G401 (cell line): ENCODE measurements around the gene ZFHX3. TPM values are rescaled to one million over a fixed set of nuclear protein-coding genes. Genes with fewer than 3 reads are reported as not detected.
"Not testable (repeated sequence)": the region's sequence is repeated elsewhere in the genome, so short reads cannot be mapped to it uniquely, and the experiment has no call there.

ENCODE experiments used
- DNase-seq: peaks from one replicate; pipeline ENCODE4 v3.0.0-alpha.2; 2015; ENCODE audit warnings: low spot score
- in situ Hi-C: cut with HindIII; loops from 2 replicates; pipeline ENCODE4 v1.10.0; 2016; ENCODE audit warnings: low sequenced_read_pairs, mixed read lengths
- total RNA-seq: library from RNA; depleted of rRNA; stranded (reverse); fragments of >200 nt; shearing (Covaris generic); gene quantifications from 2 replicates; pipeline ENCODE4 v1.2.3, GENCODE V29; 2014

Gene ZFHX3
- total RNA-seq, 1 experiment from 2014 or later = 3.5 TPM

GRCh38 chr16:73011926-73012325 is 36.0 kb downstream of the ZFHX3 start:
- DNase-seq = no peak

GRCh38 chr16:73010150-73010676 is 37.7 kb downstream of the ZFHX3 start:
- no peak for DNase-seq
- in situ Hi-C loops = no loop called here

More at GRCh38 chr16:73011926-73012325, 36.0 kb downstream of the ZFHX3 start:
- in situ Hi-C loops = no loop called here

- in situ Hi-C loops, DNase-seq: not testable (repeated sequence)
These were observed 38.2 kb downstream of the ZFHX3 start for GRCh38 chr16:73009710-73010109.

- in situ Hi-C loops = no loop called here
- no peak for DNase-seq
These were observed 41.9 kb downstream of the ZFHX3 start for GRCh38 chr16:73006026-73006425.

- in situ Hi-C loops = no loop called here
- DNase-seq = no peak
These were observed 45.1 kb downstream of the ZFHX3 start for GRCh38 chr16:73002866-73003265.

GRCh38 chr16:73000907-73001521 is 46.9 kb downstream of the ZFHX3 start:
- in situ Hi-C loops = no loop called here
- DNase-seq = no peak

- DNase-seq = peak; percentile 27
- in situ Hi-C loops = no loop called here
These were observed 47.7 kb downstream of the ZFHX3 start for GRCh38 chr16:73000020-73000906.

GRCh38 chr16:72999541-73000019 is 48.3 kb downstream of the ZFHX3 start:
- DNase-seq = no peak

GRCh38 chr16:72997141-72997542 is 50.8 kb downstream of the ZFHX3 start:
- DNase-seq = no peak
- in situ Hi-C loops = no loop called here

More at GRCh38 chr16:72999541-73000019, 48.3 kb downstream of the ZFHX3 start:
- in situ Hi-C loops = no loop called here

- no peak for DNase-seq
- in situ Hi-C loops = no loop called here
These were observed 51.5 kb downstream of the ZFHX3 start for GRCh38 chr16:72996291-72997062.

- DNase-seq, in situ Hi-C loops: not testable (repeated sequence)
These were observed 52.1 kb downstream of the ZFHX3 start for GRCh38 chr16:72995882-72996270.

GRCh38 chr16:72995151-72995881 is 52.6 kb downstream of the ZFHX3 start:
- in situ Hi-C loops = no loop called here
- no peak for DNase-seq

GRCh38 chr16:72992142-72992601 is 55.8 kb downstream of the ZFHX3 start:
- in situ Hi-C loops = no loop called here
- DNase-seq = no peak

- DNase-seq = no peak
- in situ Hi-C loops = no loop called here
These were observed 56.3 kb downstream of the ZFHX3 start for GRCh38 chr16:72991644-72992043.

- in situ Hi-C loops = no loop called here
These were observed 56.7 kb downstream of the ZFHX3 start for GRCh38 chr16:72991211-72991610.

GRCh38 chr16:72990571-72990970 is 57.4 kb downstream of the ZFHX3 start:
- in situ Hi-C loops = no loop called here
- no peak for DNase-seq

More at GRCh38 chr16:72991211-72991610, 56.7 kb downstream of the ZFHX3 start:
- DNase-seq = no peak

- in situ Hi-C loops = no loop called here
- peak; percentile 9 for DNase-seq
These were observed 58.1 kb downstream of the ZFHX3 start for GRCh38 chr16:72989579-72990551.
